Testis (tissue), 3 donors: Measurements from ENCODE around the gene RNASEH2A. TPM values are rescaled to one million over a fixed set of nuclear protein-coding genes. Genes with fewer than 3 reads are reported as not detected.
A peak's percentile ranks its signal among the peaks of the same experiment; 100 is the strongest.

Experiments used
- DNase-seq: peaks from one replicate; pipeline ENCODE4 v3.0.0-alpha.2; 2019
- H3K27ac ChIP-seq, 2 donors: fragments of 200-600 bp; sonication (generic); one replicate each; pipeline ENCODE4 v1.5.1; 2019
- H3K27me3 ChIP-seq: fragments of 200-600 bp; sonication (generic); one replicate; pipeline ENCODE4 v1.5.1; 2019
- H3K36me3 ChIP-seq: fragments of 200-600 bp; sonication (generic); one replicate; pipeline ENCODE4 v1.5.1; 2017; ENCODE audit warnings: low read depth; ENCODE audit errors: missing control alignments
- H3K4me1 ChIP-seq: fragments of 200-600 bp; sonication (generic); one replicate; pipeline ENCODE4 v1.5.1; 2019
- H3K4me3 ChIP-seq, 2 donors: fragments of 200-600 bp; sonication (generic); one replicate each; pipeline ENCODE4 v1.5.1; 2017 to 2019
- H3K9me3 ChIP-seq: fragments of 200-600 bp; sonication (generic); one replicate; pipeline ENCODE4 v1.5.1; 2017
- POLR2A ChIP-seq: fragments of 450-650 bp; IDR thresholded peaks from one replicate; pipeline ENCODE4 v1.6.1; 2017; ENCODE audit warnings: antibody characterized with exemption, mild to moderate bottlenecking, moderate library complexity
- WGBS, 2 donors: methylation state at CpG; one replicate each; pipeline ENCODE4 v1.1.5; 2018; 5-methylcytosine and 5-hydroxymethylcytosine counted together
- intact Hi-C: fragments of 100-400 bp; cut with DNase I; formaldehyde crosslinking; loops from one replicate; pipeline ENCODE4 v1.15.1; 2023; ENCODE audit warnings: low total_unique reads
- polyA plus RNA-seq: library from polyadenylated mRNA; stranded (reverse); fragments of 350-450 nt; fragmentation: Illumina TruSeq; extraction: RNeasy Lipid Tissue Mini Kit (QIAGEN cat#74804); gene quantifications from one replicate; pipeline ENCODE4 v1.2.3, GENCODE V29; 2014; ENCODE audit warnings: low read depth, low replicate concordance; ENCODE audit not compliant: insufficient read depth
- total RNA-seq, 2 donors: library from RNA; depleted of rRNA; stranded (reverse); fragments of >200 nt; gene quantifications; one replicate each; pipeline ENCODE4 v1.2.3, GENCODE V29; 2016
- TF ChIP-seq, protein P1 (sequence below), 3 experiments: fragments of 450-650 bp in 2 of 3; fragments of 200-600 bp in 1 of 3; sonication (generic) in 1 of 3; IDR thresholded peaks; one replicate each; pipeline ENCODE4 v1.5.1; 2016 to 2019; ENCODE audit warnings: antibody characterized with exemption in 3 of 3, mild to moderate bottlenecking in 2 of 3, moderate library complexity in 1 of 3

Gene RNASEH2A
- total and polyA plus RNA-seq, 3 donors from 2014 or later = 14.1 to 18.6 (median 15.7) TPM

GRCh38 chr19:12789904-12790619 is 16.3 kb upstream of the RNASEH2A start:
- WGBS, 2 donors = 1 to 8% methylated on average over 4 to 37 of the region's 56 CpGs
- Histone ChIP-seq H3K9me3 (no peaks in the 10 kb centered on the region), H3K4me1 (peaks cover 46% of the 10 kb centered on the region), H3K4me3 (peak overlapping the region; percentile 60 to 88), H3K36me3 (no peaks in the 10 kb centered on the region), H3K27ac (peak overlapping the region; percentile 93 to 98), H3K27me3 (no peaks in the 10 kb centered on the region)
- TF ChIP-seq POLR2A = peak; percentile 36
- TF ChIP-seq, protein P1, sequence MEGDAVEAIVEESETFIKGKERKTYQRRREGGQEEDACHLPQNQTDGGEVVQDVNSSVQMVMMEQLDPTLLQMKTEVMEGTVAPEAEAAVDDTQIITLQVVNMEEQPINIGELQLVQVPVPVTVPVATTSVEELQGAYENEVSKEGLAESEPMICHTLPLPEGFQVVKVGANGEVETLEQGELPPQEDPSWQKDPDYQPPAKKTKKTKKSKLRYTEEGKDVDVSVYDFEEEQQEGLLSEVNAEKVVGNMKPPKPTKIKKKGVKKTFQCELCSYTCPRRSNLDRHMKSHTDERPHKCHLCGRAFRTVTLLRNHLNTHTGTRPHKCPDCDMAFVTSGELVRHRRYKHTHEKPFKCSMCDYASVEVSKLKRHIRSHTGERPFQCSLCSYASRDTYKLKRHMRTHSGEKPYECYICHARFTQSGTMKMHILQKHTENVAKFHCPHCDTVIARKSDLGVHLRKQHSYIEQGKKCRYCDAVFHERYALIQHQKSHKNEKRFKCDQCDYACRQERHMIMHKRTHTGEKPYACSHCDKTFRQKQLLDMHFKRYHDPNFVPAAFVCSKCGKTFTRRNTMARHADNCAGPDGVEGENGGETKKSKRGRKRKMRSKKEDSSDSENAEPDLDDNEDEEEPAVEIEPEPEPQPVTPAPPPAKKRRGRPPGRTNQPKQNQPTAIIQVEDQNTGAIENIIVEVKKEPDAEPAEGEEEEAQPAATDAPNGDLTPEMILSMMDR (IDR thresholded peaks at IDR 0.05) = no peak
- DNase-seq = peak; percentile 97
- intact Hi-C loops = loop anchor here (10.0 kb wide), 1 partner anchor 55 kb away; the partner anchor contains the start of genes GET3 and TRIR

GRCh38 chr19:12790628-12791344 is 15.6 kb upstream of the RNASEH2A start:
- 1% methylated on average over 15 to 22 of the region's 22 CpGs for WGBS, 2 donors
- peak overlapping the region; percentile 60 to 88 for H3K4me3 ChIP-seq
- no peak for TF ChIP-seq POLR2A
- TF ChIP-seq, protein P1 (IDR thresholded peaks at IDR 0.05) = no peak
- DNase-seq = no peak
- H3K9me3 ChIP-seq = no peaks in the 10 kb centered on the region
- H3K27ac ChIP-seq = peak overlapping the region; percentile 93 to 98
- intact Hi-C loops = loop anchor here (10.0 kb wide), 1 partner anchor 56 kb away; the partner anchor contains the start of genes GET3 and TRIR
- H3K36me3 ChIP-seq = no peaks in the 10 kb centered on the region
- no peaks in the 10 kb centered on the region for H3K27me3 ChIP-seq
- peaks cover 45% of the 10 kb centered on the region for H3K4me1 ChIP-seq

DNA sequence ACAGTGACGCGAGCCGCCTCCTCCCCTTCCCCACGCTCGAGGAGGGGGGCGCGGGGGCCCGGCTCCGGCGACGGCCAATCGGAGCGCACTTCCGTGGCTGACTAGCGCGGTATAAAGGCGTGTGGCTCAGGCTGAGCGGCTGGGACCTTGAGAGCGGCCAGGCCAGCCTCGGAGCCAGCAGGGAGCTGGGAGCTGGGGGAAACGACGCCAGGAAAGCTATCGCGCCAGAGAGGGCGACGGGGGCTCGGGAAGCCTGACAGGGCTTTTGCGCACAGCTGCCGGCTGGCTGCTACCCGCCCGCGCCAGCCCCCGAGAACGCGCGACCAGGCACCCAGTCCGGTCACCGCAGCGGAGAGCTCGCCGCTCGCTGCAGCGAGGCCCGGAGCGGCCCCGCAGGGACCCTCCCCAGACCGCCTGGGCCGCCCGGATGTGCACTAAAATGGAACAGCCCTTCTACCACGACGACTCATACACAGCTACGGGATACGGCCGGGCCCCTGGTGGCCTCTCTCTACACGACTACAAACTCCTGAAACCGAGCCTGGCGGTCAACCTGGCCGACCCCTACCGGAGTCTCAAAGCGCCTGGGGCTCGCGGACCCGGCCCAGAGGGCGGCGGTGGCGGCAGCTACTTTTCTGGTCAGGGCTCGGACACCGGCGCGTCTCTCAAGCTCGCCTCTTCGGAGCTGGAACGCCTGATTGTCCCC is 14.9 kb upstream of the RNASEH2A start, which contains the start of gene JUNB:
Gene JUNB, plus strand, starts transcription at position 142 of the 706 bp plus-strand sequence. Its CDS starts 286 bp downstream, at position 428.
- H3K4me1 ChIP-seq = peaks cover 43% of the 10 kb centered on the region

More for the DNA sequence above, 14.9 kb upstream of the RNASEH2A start, which contains the start of gene JUNB:
- 0% methylated on average over 39 of the region's 73 CpGs; no CpG with 5 or more reads in 1 of the 2 donors for WGBS, 2 donors
- intact Hi-C loops = loop anchor here (10.0 kb wide), 1 partner anchor 57 kb away; the partner anchor contains the start of genes GET3 and TRIR
- no peaks in the 10 kb centered on the region for H3K9me3 ChIP-seq
- TF ChIP-seq POLR2A = peak; percentile 100
- TF ChIP-seq, protein P1 (IDR thresholded peaks at IDR 0.05) = peak in 1 of 3 experiments; percentile 9
- DNase-seq = peak; percentile 96
- H3K27me3 ChIP-seq = no peaks in the 10 kb centered on the region
- H3K27ac ChIP-seq = peak within 1 kb of the TSS; percentile 93 to 98
- no peaks in the 10 kb centered on the region for H3K36me3 ChIP-seq
- peak within 1 kb of the TSS; percentile 75 to 88 for H3K4me3 ChIP-seq
